ENCODE results near the gene SLC28A3.
A peak's percentile ranks its signal among the peaks of the same experiment; 100 is the strongest.

The SLC28A3 gene

DNA sequence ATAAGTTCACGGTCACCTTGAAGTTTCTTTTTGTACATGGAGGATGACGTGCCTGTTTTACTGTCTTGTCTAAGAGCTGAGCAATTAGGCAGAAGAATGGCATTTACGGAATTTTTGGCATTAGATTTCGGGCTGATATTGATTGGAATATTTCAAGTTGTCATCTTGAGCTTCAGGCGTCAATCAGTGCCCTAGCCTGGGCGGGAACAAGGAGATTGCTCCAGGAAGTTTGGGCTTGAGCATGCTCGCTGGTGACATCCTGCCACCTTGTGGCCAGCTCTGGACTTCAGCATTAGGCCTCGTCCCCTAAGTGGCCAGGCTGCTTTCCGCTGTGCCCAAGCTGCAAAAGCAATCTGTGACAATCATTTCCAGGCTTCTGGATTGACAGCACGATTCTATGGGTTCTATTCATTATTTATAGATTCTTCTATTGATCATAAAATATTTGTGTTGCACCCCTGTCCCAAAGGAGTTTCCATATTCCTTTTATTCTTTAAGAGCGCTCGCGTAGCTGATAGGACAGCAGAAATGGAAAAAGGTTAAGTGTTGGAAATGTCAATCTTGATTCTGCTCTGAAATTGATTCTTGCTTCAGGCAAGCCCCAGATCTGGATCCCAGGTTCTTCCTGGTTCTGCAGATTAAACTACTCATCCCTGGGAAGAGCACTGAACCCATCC is 79.3 kb downstream of the SLC28A3 start:
- FAIRE-seq (peak; percentile 92), DNase-seq (ENCODE audit: extremely low spot score, insufficient read length, low read depth) (peak; percentile 25)

DNA sequence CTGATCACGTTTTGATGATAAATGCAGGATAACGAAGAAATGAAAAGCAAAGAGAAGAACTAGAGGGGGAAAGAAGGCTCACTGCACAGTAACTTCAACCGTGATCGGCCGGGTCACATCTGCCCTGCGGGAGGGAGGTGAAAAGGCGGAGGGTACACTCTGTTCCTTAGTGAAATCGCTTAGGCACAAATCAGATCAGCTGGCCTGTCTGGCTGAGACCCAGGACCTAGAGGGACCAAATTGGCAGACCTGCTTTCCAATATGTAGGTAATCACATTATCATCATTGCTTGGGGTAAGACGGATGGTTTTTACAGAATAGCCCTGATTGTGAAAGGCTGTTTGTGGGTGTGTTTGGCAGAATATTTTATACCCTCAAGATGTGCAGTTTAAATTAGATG is 82.2 kb downstream of the SLC28A3 start:
- no peak for DNase-seq (ENCODE audit: extremely low spot score, insufficient read length, low read depth)

DNA sequence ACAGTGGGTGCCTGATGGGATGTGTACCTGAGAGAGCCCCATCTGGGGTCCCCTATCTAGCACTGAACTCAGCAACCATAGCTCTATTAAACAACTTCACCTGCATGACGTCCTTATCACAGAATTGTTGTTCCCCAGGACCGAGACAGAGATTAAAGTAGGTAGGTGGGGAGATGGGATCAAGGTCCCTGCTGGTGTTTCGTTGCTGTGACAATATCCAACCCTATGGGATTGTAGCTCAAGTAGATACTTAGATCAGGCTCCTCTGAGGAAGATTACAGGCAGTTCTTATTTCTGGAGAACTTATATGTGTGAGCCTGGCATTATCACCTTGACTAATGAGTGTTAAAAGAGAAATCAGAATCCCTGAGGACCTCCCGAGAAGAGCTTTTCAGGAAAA is 84.9 kb downstream of the SLC28A3 start:
- DNase-seq (ENCODE audit: extremely low spot score, insufficient read length, low read depth) (no peak), FAIRE-seq (no peak)

More for the DNA sequence above, 82.2 kb downstream of the SLC28A3 start:
- FAIRE-seq, result no peak

DNA sequence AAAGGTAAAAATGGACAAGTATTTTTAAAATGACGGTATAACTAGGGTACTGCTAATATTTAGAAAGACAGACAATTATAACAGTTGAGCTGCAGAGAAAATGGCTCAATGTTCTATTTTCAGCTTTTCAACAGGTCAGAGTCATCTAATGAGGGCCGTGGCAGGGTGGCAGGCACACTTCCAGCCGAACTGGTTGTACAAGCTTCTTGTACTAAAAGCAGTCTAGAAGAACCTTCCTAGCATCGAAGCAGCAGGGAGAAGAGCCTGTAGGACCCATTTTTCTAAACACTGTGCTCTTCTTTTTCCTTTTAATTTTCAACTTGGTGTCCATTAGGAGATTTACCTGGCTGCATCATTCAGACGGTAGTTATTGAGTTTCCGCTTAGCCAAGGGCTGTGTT is 85.6 kb downstream of the SLC28A3 start:
- FAIRE-seq, result no peak
- no peak for DNase-seq (ENCODE audit: extremely low spot score, insufficient read length, low read depth)

DNA sequence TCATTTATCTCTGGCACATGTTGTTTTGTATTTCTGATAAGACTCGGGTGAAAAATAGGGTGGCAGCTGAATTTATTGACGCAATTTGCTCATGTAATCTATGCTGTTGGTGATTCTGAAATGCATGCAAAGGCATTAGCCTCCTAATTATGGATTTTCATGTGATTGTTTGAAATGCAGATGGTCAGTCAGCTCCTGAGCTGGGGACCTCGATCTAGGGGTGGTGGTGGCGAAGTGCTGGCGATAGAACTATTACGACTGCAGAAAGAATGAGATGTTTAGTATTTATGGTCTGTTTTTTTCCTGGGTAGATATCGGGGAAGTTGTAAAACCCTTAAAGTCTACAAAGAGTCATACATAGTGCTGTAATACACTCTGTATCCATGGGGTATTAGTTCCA is 88.6 kb downstream of the SLC28A3 start:
- no peak for FAIRE-seq
- DNase-seq (ENCODE audit: extremely low spot score, insufficient read length, low read depth), result no peak

DNA sequence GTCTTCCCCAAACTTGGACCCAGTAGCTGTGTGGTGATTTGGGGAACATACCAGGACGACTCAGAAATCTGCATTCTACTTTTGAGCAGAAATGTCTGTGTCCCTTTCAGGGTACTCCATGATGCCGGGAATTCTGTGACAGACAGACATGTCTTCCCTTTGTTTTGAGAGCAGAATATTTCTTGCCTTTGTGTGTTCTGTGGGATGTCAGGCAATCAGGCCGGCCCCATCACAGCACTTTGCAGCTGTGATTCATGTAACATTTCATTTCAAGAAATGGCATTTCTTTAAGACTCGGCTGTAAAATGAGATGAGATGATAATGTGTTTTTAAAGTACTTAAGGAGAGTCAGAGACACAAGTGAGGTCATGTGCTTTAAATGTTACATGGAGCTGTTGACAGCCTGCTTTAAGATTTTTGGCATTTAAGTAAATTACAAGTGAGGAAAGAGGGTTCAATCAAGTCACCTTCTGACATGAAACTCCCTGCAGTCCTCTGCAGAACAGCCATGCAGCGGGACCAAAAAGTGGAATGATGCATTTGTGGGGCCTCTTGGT is 98.7 kb downstream of the SLC28A3 start:
- no peak for DNase-seq (ENCODE audit: extremely low spot score, insufficient read length, low read depth)
- FAIRE-seq, result no peak

DNA sequence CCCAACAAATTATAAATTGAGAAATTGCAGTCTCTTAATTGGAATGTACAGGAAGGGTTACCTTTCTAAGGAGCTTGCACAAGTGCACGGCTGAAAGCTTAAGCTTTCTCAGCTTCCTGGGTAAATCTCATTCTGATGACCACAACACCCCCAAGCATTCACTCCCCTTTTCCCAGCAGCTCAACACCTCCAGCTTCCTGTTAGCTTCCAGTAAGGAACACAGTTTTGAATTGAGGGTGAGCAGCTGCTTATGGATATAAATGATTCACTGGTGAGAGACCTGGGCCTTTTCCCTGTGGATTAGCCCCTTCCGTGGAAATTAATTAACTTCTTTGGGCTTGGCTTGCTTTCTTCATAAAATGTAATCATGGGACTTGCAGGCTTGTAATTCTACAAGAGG is 101.2 kb downstream of the SLC28A3 start:
- no peak for DNase-seq (ENCODE audit: extremely low spot score, insufficient read length, low read depth)
- no peak for FAIRE-seq

DNA sequence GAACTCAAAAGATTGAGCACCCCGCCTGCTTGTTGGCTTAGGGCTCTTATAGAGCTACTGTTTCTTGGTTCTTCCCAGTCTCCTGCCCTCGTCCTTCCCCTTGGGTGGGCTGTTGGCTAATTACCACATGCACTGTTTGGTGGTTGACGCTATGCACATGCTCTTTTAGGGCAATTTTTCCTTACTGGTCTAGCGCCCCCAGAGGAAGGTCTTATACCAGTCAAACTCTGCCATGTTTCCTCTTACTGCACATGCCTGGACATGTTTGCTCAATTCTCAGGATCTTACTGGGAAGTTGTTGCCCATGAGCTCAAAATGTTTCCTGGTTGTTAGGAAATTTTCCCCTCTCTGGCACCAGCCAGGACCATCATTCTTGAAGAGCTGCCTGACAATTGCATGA is 101.9 kb downstream of the SLC28A3 start:
- FAIRE-seq, result no peak
- DNase-seq (ENCODE audit: extremely low spot score, insufficient read length, low read depth), result no peak

DNA sequence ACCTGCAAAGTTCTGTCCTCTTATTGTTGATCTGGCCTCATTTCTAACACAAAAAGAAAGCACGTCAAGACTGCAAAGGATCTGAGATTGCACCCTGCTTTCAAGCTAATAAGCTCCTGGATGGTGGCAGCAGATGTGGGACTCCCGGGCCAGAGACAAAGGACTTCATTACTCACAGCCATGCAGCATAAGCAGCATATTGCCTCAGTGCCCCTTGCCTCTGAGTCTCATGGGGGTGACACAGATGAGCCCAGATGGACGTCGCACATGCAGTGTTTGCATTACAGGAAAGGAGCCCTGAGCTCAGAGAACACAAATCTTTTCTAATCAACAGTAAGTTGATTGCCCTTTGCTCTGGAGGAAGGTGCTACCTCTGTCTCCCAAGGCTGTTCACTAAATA is 105.0 kb downstream of the SLC28A3 start:
- FAIRE-seq, result no peak
- DNase-seq (ENCODE audit: extremely low spot score, insufficient read length, low read depth), result no peak

DNA sequence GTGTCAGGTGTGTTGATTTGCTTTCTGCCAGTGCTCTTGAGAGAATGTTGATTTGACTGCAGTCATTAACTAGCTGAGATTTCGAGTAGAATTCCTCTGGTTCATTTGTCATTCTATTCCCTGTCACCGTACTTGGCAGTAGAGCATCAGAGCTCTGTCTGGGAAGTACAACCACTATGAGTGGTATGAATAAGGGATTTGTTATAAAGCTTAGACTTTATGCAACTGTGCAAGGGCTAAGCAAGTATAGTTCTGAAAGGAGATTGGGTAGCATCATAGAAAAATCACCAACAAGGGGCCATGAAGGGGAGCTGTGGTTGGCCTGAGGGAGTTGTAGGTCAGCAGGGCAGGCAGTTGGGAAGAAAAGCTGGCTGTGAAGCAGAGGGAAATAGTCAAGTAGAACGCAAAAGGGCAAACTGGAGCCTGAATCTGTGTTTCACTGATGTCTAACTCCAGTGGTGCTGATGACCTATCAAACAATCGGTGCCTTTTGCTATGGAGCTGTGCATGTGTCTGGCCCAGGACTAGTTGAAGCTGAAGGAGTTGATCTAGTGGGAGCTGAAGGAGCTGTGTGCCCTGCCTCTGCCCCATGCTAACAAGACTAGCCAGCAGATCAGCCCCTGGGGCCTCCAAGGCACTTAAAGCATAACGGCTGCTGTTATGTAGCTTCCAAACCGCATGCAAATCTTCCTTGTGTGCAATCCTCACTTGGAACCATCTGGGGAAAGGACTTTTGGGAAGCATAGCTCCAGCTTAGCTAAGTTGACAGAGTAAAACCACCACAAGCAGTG is 110.0 kb downstream of the SLC28A3 start:
- FAIRE-seq (no peak), DNase-seq (ENCODE audit: extremely low spot score, insufficient read length, low read depth) (no peak)

DNA sequence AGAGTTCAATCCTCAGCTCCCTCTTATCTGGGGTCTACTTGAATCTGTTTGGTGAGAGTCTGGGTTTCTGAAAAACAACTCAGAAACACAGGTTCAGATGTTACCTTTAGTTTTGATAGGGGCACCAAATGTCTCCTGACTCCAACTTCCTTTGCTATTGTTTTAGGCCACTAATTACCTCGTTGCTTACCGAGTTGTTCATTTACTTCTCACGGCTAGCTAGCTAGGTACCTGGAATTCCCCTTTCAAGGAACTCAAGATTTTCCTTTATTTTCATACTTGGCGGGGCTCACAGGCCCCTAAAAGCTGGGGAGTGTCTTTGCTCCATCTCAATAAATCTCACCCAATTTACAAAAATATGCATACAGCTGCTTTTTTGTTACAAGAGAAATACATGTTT is 111.4 kb downstream of the SLC28A3 start:
- FAIRE-seq (no peak), DNase-seq (ENCODE audit: extremely low spot score, insufficient read length, low read depth) (no peak)

DNA sequence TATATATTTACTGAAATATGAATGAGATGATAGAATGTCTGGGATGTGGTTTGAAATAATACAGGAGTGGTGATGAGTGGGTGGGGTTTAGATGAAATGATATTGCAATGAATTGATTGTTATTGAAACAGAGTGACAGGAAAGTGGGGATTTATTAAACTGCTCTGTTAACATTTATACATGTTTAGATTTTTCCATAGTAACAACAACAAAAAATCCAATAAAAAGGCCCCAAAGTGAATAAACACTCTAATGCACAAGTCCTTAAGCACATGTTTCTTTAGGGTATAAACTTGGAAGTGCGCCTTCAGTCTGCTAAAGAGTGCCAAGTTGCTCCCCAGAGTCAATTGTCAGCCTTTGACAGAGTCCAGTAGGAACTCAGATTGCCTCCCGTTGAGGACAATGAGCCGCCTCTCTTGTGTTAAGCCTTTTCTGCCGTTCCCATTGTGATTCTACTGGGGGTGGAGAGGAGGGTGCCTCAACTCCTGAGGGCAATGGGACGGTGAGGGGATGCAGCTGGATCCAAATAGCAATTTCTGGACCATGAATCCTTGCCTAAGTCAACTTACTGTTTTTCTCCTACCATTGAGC is 112.3 kb downstream of the SLC28A3 start:
- no peak for DNase-seq (ENCODE audit: extremely low spot score, insufficient read length, low read depth)
- FAIRE-seq, result no peak

DNA sequence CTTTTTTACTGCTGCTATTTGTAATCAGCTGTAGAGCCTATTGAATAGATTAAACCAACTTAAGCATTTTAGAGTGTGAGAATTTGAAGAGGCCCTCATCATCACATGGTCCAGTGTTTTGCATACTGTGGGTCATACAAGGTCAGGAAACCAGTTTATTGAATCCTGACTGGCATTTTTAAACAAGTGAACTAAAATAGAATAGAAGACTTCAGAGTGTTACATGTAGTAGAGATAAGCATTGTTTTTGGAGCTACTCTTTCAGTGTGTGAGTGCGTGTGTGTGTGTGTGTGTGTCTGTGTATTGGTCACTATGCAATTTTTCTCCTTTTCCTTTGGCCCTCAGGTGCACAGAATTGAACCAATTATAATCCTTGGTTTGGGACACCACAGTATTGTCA is 114.4 kb downstream of the SLC28A3 start:
- DNase-seq (ENCODE audit: extremely low spot score, insufficient read length, low read depth) (no peak), FAIRE-seq (no peak)

Measured in GM18507 (cell line).